ENCODE measurements around the gene CYYR1.
"Not testable (repeated sequence)": the region's sequence is repeated elsewhere in the genome, so short reads cannot be mapped to it uniquely, and the experiment has no call there.

Gene CYYR1

GRCh38 chr21:26489781-26490180 is 83.3 kb downstream of the CYYR1 start:
- no peak for DNase-seq (ENCODE audit: low spot score)

- DNase-seq (ENCODE audit: low spot score), result no peak
Observed at GRCh38 chr21:26487981-26488480, 85.1 kb downstream of the CYYR1 start.

- no peak for DNase-seq (ENCODE audit: low spot score)
Observed at GRCh38 chr21:26473471-26473870, 99.6 kb downstream of the CYYR1 start.

GRCh38 chr21:26471099-26471471 is 102.0 kb downstream of the CYYR1 start:
- no peak for DNase-seq (ENCODE audit: low spot score)

GRCh38 chr21:26470351-26471098 is 102.6 kb downstream of the CYYR1 start:
- DNase-seq (ENCODE audit: low spot score), result no peak

- no peak for DNase-seq (ENCODE audit: low spot score)
Observed at GRCh38 chr21:26469789-26470188, 103.3 kb downstream of the CYYR1 start.

GRCh38 chr21:26465916-26466315 is 107.2 kb downstream of the CYYR1 start:
- DNase-seq (ENCODE audit: low spot score), result no peak

- DNase-seq (ENCODE audit: low spot score), result peak; percentile 40
Observed at GRCh38 chr21:26461500-26461899, 111.6 kb downstream of the CYYR1 start.

GRCh38 chr21:26460621-26461020 is 112.5 kb downstream of the CYYR1 start:
- DNase-seq (ENCODE audit: low spot score), result no peak

GRCh38 chr21:26458854-26459253 is 114.2 kb downstream of the CYYR1 start:
- not testable (repeated sequence) for DNase-seq (ENCODE audit: low spot score)

GRCh38 chr21:26457817-26458216 is 115.3 kb downstream of the CYYR1 start:
- no peak for DNase-seq (ENCODE audit: low spot score)

- DNase-seq (ENCODE audit: low spot score), result no peak
Observed at GRCh38 chr21:26453267-26453666, 119.8 kb downstream of the CYYR1 start.

GRCh38 chr21:26451081-26451740 is 121.9 kb downstream of the CYYR1 start:
- DNase-seq (ENCODE audit: low spot score), result no peak

- DNase-seq (ENCODE audit: low spot score), result no peak
Observed at GRCh38 chr21:26449161-26449560, 123.9 kb downstream of the CYYR1 start.

- DNase-seq (ENCODE audit: low spot score), result no peak
Observed at GRCh38 chr21:26448751-26449150, 124.3 kb downstream of the CYYR1 start.

GRCh38 chr21:26447932-26448475 is 125.1 kb downstream of the CYYR1 start:
- DNase-seq (ENCODE audit: low spot score), result no peak

- no peak for DNase-seq (ENCODE audit: low spot score)
Observed at GRCh38 chr21:26445440-26445839, 127.6 kb downstream of the CYYR1 start.

GRCh38 chr21:26444646-26445045 is 128.4 kb downstream of the CYYR1 start:
- no peak for DNase-seq (ENCODE audit: low spot score)

GRCh38 chr21:26443867-26444266 is 129.2 kb downstream of the CYYR1 start:
- DNase-seq (ENCODE audit: low spot score), result no peak

GRCh38 chr21:26443291-26443690 is 129.8 kb downstream of the CYYR1 start:
- no peak for DNase-seq (ENCODE audit: low spot score)

GRCh38 chr21:26441149-26441548 is 131.9 kb downstream of the CYYR1 start:
- DNase-seq (ENCODE audit: low spot score), result no peak

- DNase-seq (ENCODE audit: low spot score), result no peak
Observed at GRCh38 chr21:26438976-26439375, 134.1 kb downstream of the CYYR1 start.

- no peak for DNase-seq (ENCODE audit: low spot score)
Observed at GRCh38 chr21:26437326-26438009, 135.6 kb downstream of the CYYR1 start.

Measured in kidney capillary endothelial cell (primary cell).